Measurements from ENCODE around the gene TMED4. TPM values are rescaled to one million over a fixed set of nuclear protein-coding genes. Genes with fewer than 3 reads are reported as not detected.

The TMED4 gene
- total and polyA plus RNA-seq, 2 of the 13 experiments (the other 11 are each of a cell fraction or from before 2014, with no cell fraction given), result 81.4 to 109 TPM

DNA sequence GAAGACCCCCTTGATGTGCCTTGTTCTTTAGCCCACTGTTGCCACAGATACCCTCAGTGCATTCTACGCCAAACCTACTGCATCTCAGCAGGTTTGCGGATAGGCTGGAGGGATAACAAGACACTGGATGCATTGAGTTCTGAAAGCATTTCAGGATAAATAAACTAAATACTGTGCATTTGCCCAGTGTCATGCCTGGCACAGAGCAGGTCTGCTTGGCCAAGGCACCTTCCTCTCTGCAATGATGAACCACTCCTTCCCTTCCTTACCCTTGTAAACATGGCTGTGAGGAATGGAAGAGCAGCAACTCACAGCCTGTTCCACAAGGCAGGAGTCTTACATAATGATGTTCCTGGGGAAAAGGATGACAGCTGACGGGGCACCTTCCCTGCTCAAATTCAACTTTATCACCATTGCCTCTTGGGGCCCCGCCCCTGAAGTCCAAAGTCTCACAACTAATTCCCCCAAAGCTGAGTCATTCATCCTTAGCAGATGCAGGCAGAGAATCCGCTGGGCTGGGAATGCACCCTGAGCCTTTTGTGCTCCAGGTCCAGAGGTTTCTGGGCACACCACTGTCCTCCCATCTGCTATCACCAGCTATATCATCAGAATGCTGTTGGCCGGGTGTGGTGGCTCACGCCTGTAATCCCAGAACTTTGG, 19.9 kb downstream of the TMED4 start (continued):
- TF ChIP-seq, protein P1, sequence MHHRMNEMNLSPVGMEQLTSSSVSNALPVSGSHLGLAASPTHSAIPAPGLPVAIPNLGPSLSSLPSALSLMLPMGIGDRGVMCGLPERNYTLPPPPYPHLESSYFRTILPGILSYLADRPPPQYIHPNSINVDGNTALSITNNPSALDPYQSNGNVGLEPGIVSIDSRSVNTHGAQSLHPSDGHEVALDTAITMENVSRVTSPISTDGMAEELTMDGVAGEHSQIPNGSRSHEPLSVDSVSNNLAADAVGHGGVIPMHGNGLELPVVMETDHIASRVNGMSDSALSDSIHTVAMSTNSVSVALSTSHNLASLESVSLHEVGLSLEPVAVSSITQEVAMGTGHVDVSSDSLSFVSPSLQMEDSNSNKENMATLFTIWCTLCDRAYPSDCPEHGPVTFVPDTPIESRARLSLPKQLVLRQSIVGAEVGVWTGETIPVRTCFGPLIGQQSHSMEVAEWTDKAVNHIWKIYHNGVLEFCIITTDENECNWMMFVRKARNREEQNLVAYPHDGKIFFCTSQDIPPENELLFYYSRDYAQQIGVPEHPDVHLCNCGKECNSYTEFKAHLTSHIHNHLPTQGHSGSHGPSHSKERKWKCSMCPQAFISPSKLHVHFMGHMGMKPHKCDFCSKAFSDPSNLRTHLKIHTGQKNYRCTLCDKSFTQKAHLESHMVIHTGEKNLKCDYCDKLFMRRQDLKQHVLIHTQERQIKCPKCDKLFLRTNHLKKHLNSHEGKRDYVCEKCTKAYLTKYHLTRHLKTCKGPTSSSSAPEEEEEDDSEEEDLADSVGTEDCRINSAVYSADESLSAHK (CRISPR knock-in tag; IDR thresholded peaks at IDR 0.05; ENCODE audit: borderline replicate concordance), result no peak
- TF ChIP-seq ZFP41 (CRISPR knock-in tag; IDR thresholded peaks at IDR 0.05; ENCODE audit: borderline replicate concordance), result no peak
- TF ChIP-seq ZNF12 (CRISPR knock-in tag; IDR thresholded peaks at IDR 0.05), result peak; percentile 43; the same call in 1 of the 2 replicates
- TF ChIP-seq ZFP36 (IDR thresholded peaks at IDR 0.05; ENCODE audit: borderline replicate concordance, low read depth, low read length, partially characterized antibody), result no peak
- TF ChIP-seq KDM4B (CRISPR knock-in tag; IDR thresholded peaks at IDR 0.05), result no peak
- TF ChIP-seq NR2F1 (CRISPR knock-in tag; IDR thresholded peaks at IDR 0.05), result peak in 1 of 2 experiments; percentile 59; a peak in 3 of 4 replicates
- TF ChIP-seq TBX3 (IDR thresholded peaks at IDR 0.05; ENCODE audit: borderline replicate concordance), result no peak
- no peak for TF ChIP-seq SMAD3 (CRISPR knock-in tag; IDR thresholded peaks at IDR 0.05)
- TF ChIP-seq, protein P2, sequence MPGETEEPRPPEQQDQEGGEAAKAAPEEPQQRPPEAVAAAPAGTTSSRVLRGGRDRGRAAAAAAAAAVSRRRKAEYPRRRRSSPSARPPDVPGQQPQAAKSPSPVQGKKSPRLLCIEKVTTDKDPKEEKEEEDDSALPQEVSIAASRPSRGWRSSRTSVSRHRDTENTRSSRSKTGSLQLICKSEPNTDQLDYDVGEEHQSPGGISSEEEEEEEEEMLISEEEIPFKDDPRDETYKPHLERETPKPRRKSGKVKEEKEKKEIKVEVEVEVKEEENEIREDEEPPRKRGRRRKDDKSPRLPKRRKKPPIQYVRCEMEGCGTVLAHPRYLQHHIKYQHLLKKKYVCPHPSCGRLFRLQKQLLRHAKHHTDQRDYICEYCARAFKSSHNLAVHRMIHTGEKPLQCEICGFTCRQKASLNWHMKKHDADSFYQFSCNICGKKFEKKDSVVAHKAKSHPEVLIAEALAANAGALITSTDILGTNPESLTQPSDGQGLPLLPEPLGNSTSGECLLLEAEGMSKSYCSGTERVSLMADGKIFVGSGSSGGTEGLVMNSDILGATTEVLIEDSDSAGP (CRISPR knock-in tag; IDR thresholded peaks at IDR 0.05; ENCODE audit: borderline replicate concordance), result no peak
- no peak for TF ChIP-seq NFATC3 (CRISPR knock-in tag; IDR thresholded peaks at IDR 0.05)
- no peak for TF ChIP-seq CHD4 (IDR thresholded peaks at IDR 0.05; ENCODE audit: borderline replicate concordance, low read length)
- peak; percentile 36 to 52 for TF ChIP-seq MAFK (conservative IDR thresholded peaks at IDR 0.05 in 1 of 2, IDR thresholded peaks at IDR 0.05 in 1 of 2; ENCODE audit: low read length in 2 of 2)
- no peak for TF ChIP-seq SRY (CRISPR knock-in tag; IDR thresholded peaks at IDR 0.05)
- no peak for TF ChIP-seq NFYB (CRISPR knock-in tag; IDR thresholded peaks at IDR 0.05)
- TF ChIP-seq, protein P3, sequence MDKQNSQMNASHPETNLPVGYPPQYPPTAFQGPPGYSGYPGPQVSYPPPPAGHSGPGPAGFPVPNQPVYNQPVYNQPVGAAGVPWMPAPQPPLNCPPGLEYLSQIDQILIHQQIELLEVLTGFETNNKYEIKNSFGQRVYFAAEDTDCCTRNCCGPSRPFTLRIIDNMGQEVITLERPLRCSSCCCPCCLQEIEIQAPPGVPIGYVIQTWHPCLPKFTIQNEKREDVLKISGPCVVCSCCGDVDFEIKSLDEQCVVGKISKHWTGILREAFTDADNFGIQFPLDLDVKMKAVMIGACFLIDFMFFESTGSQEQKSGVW (CRISPR knock-in tag; IDR thresholded peaks at IDR 0.05; ENCODE audit: borderline replicate concordance), result no peak
- TF ChIP-seq, protein P4, sequence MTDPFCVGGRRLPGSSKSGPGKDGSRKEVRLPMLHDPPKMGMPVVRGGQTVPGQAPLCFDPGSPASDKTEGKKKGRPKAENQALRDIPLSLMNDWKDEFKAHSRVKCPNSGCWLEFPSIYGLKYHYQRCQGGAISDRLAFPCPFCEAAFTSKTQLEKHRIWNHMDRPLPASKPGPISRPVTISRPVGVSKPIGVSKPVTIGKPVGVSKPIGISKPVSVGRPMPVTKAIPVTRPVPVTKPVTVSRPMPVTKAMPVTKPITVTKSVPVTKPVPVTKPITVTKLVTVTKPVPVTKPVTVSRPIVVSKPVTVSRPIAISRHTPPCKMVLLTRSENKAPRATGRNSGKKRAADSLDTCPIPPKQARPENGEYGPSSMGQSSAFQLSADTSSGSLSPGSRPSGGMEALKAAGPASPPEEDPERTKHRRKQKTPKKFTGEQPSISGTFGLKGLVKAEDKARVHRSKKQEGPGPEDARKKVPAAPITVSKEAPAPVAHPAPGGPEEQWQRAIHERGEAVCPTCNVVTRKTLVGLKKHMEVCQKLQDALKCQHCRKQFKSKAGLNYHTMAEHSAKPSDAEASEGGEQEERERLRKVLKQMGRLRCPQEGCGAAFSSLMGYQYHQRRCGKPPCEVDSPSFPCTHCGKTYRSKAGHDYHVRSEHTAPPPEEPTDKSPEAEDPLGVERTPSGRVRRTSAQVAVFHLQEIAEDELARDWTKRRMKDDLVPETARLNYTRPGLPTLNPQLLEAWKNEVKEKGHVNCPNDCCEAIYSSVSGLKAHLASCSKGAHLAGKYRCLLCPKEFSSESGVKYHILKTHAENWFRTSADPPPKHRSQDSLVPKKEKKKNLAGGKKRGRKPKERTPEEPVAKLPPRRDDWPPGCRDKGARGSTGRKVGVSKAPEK (CRISPR knock-in tag; IDR thresholded peaks at IDR 0.05; ENCODE audit: borderline replicate concordance), result no peak
- no peak for TF ChIP-seq PCBP1 (IDR thresholded peaks at IDR 0.05; ENCODE audit: borderline replicate concordance, low read depth, low read length)
- TF ChIP-seq, protein P5, sequence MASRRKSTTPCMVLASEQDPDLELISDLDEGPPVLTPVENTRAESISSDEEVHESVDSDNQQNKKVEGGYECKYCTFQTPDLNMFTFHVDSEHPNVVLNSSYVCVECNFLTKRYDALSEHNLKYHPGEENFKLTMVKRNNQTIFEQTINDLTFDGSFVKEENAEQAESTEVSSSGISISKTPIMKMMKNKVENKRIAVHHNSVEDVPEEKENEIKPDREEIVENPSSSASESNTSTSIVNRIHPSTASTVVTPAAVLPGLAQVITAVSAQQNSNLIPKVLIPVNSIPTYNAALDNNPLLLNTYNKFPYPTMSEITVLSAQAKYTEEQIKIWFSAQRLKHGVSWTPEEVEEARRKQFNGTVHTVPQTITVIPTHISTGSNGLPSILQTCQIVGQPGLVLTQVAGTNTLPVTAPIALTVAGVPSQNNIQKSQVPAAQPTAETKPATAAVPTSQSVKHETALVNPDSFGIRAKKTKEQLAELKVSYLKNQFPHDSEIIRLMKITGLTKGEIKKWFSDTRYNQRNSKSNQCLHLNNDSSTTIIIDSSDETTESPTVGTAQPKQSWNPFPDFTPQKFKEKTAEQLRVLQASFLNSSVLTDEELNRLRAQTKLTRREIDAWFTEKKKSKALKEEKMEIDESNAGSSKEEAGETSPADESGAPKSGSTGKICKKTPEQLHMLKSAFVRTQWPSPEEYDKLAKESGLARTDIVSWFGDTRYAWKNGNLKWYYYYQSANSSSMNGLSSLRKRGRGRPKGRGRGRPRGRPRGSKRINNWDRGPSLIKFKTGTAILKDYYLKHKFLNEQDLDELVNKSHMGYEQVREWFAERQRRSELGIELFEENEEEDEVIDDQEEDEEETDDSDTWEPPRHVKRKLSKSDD (CRISPR knock-in tag; IDR thresholded peaks at IDR 0.05; ENCODE audit: low read depth), result peak; percentile 23; the same call in 1 of the 2 replicates
